ENCODE measurements around the gene SORCS2. TPM values are rescaled to one million over a fixed set of nuclear protein-coding genes. Genes with fewer than 3 reads are reported as not detected.

Gene SORCS2
- polyA plus RNA-seq, 3 donors, result 0.46 to 0.55 TPM; not detected in 1

DNA sequence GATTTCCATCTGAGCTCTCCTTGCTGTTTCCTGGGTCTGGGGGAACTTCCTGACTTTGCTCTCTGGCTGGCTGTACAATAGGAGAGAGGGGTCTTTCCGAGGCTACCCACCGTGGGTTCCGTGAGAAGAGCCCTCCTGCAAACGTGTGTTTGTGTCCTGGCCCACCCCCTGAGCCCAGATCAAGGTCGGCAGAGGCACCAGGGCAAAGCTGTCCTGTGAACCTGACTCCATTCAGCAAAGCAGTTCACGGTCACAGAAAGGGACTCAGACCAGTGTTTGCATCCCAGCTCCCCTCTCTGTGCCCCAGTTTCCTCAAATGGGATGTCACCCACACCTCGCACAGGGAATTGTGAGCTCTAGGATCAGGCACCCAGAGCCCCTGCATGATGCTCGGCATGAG lies 339.7 kb downstream of the SORCS2 start:
- 68% methylated on average over 8 of the region's 8 CpGs for WGBS (ENCODE audit: insufficient coverage)
- no peaks in the 10 kb centered on the region for H3K4me1 Mint-ChIP-seq

GRCh38 chr4:7533267-7533666 lies 340.9 kb downstream of the SORCS2 start:
- Histone ChIP-seq H2AFZ (ENCODE audit: insufficient read depth, low read depth, low read length, poor library complexity, severe bottlenecking) (no peak overlapping the region), H3K4me3 (replicated peaks in 1 of 3; ENCODE audit: low read depth in 2 of 3, low read length in 3 of 3) (no peak overlapping the region), H3K4me2 (replicated peaks; ENCODE audit: extremely low read depth, low read length, poor library complexity, severe bottlenecking) (no peak overlapping the region), H3K4me1 (ENCODE audit: control insufficient read depth in 1 of 2, insufficient read depth in 2 of 2, low read length in 2 of 2) (no peaks in the 10 kb centered on the region), H3K9me3 (replicated peaks in 1 of 2; ENCODE audit: control insufficient read depth in 1 of 2, insufficient read depth in 1 of 2, low read length in 2 of 2) (peaks cover 0 to 9% of the 10 kb centered on the region in 2 donors), H3K27me3 (ENCODE audit: control insufficient read depth in 2 of 2, insufficient read depth in 2 of 2, low read length in 2 of 2) (no peaks in the 10 kb centered on the region), H3K36me3 (replicated peaks in 1 of 2; ENCODE audit: control insufficient read depth in 1 of 2, insufficient read depth in 2 of 2, low read length in 2 of 2) (no peaks in the 10 kb centered on the region), H3K79me2 (ENCODE audit: insufficient read depth, low read length) (no peaks in the 10 kb centered on the region), H3K27ac (ENCODE audit: low read depth in 1 of 2, low read length in 2 of 2) (no peak overlapping the region), H3K9ac (ENCODE audit: insufficient read depth, low read length, poor library complexity, severe bottlenecking) (no peak overlapping the region), H4K20me1 (ENCODE audit: insufficient read depth, low read length) (no peaks in the 10 kb centered on the region)
- no peak overlapping the region for H3K27ac Mint-ChIP-seq
- intact Hi-C loops (cut with micrococcal nuclease), result loop anchor here in 1 of 2 donors (10.0 kb wide), 1 partner anchor 122 kb away; no protein-coding TSS in a partner anchor
- H3K9me3 Mint-ChIP-seq, result peaks cover 2 to 15% (median 5%) of the 10 kb centered on the region in 7 donors
- H3K27me3 Mint-ChIP-seq (ENCODE audit: low read depth in 3 of 3), result peaks cover 9 to 18% (median 18%) of the 10 kb centered on the region in 3 donors
- no peaks in the 10 kb centered on the region for H3K4me1 Mint-ChIP-seq
- TF ChIP-seq, protein P1, sequence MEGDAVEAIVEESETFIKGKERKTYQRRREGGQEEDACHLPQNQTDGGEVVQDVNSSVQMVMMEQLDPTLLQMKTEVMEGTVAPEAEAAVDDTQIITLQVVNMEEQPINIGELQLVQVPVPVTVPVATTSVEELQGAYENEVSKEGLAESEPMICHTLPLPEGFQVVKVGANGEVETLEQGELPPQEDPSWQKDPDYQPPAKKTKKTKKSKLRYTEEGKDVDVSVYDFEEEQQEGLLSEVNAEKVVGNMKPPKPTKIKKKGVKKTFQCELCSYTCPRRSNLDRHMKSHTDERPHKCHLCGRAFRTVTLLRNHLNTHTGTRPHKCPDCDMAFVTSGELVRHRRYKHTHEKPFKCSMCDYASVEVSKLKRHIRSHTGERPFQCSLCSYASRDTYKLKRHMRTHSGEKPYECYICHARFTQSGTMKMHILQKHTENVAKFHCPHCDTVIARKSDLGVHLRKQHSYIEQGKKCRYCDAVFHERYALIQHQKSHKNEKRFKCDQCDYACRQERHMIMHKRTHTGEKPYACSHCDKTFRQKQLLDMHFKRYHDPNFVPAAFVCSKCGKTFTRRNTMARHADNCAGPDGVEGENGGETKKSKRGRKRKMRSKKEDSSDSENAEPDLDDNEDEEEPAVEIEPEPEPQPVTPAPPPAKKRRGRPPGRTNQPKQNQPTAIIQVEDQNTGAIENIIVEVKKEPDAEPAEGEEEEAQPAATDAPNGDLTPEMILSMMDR (IDR thresholded peaks at IDR 0.05), result no peak
- H3K36me3 Mint-ChIP-seq, result no peaks in the 10 kb centered on the region
- DNase-seq, result no peak
- no peak overlapping the region for H3K4me3 Mint-ChIP-seq
- 90% methylated on average over 7 of the region's 8 CpGs for WGBS (ENCODE audit: insufficient coverage)

More for the DNA sequence above, 339.7 kb downstream of the SORCS2 start:
- H3K36me3 ChIP-seq (replicated peaks in 1 of 2; ENCODE audit: control insufficient read depth in 1 of 2, insufficient read depth in 2 of 2, low read length in 2 of 2), result no peaks in the 10 kb centered on the region
- no peaks in the 10 kb centered on the region for H3K79me2 ChIP-seq (ENCODE audit: insufficient read depth, low read length)
- H3K9me3 Mint-ChIP-seq, result peaks cover 2 to 15% (median 5%) of the 10 kb centered on the region in 7 donors
- peak overlapping the region in 1 of 7 donors; percentile 20 for H3K27ac Mint-ChIP-seq
- intact Hi-C loops (cut with micrococcal nuclease), result loop anchor here in 1 of 2 donors (10.0 kb wide), 1 partner anchor 123 kb away; no protein-coding TSS in a partner anchor
- no peak for DNase-seq
- peaks cover 17 to 20% (median 17%) of the 10 kb centered on the region in 3 donors for H3K27me3 Mint-ChIP-seq (ENCODE audit: low read depth in 3 of 3)
- H3K27me3 ChIP-seq (ENCODE audit: control insufficient read depth in 2 of 2, insufficient read depth in 2 of 2, low read length in 2 of 2), result no peaks in the 10 kb centered on the region
- no peaks in the 10 kb centered on the region for H3K36me3 Mint-ChIP-seq
- no peak overlapping the region for H3K4me3 Mint-ChIP-seq
- no peak overlapping the region for H3K4me2 ChIP-seq (replicated peaks; ENCODE audit: extremely low read depth, low read length, poor library complexity, severe bottlenecking)
- H3K9me3 ChIP-seq (replicated peaks in 1 of 2; ENCODE audit: control insufficient read depth in 1 of 2, insufficient read depth in 1 of 2, low read length in 2 of 2), result peaks cover 0 to 9% of the 10 kb centered on the region in 2 donors
- no peak overlapping the region for H3K9ac ChIP-seq (ENCODE audit: insufficient read depth, low read length, poor library complexity, severe bottlenecking)
- H3K4me3 ChIP-seq (replicated peaks in 1 of 3; ENCODE audit: low read depth in 2 of 3, low read length in 3 of 3), result no peak overlapping the region
- H3K27ac ChIP-seq (ENCODE audit: low read depth in 1 of 2, low read length in 2 of 2), result no peak overlapping the region
- TF ChIP-seq, protein P1 (IDR thresholded peaks at IDR 0.05), result no peak
- no peaks in the 10 kb centered on the region for H3K4me1 ChIP-seq (ENCODE audit: control insufficient read depth in 1 of 2, insufficient read depth in 2 of 2, low read length in 2 of 2)
- H4K20me1 ChIP-seq (ENCODE audit: insufficient read depth, low read length), result no peaks in the 10 kb centered on the region
- no peak overlapping the region for H2AFZ ChIP-seq (ENCODE audit: insufficient read depth, low read depth, low read length, poor library complexity, severe bottlenecking)

All from CD14-positive monocyte (primary cell).